Activated T-cell treated with anti-CD3 and anti-CD28 coated beads, Interleukin-2, amount 50 U/mL, for 24 hours (primary cell): ENCODE measurements around the gene TMEM9.

ENCODE experiments used
- DNase-seq: peaks from one replicate; pipeline ENCODE4 v3.0.0-alpha.2; 2020
- H3K27ac Mint-ChIP-seq: 2 replicates; pipeline ENCODE4 v1.8.0; 2020; ENCODE audit warnings: mild to moderate bottlenecking, mixed read lengths
- H3K27me3 Mint-ChIP-seq: 2 replicates; pipeline ENCODE4 v1.8.0; 2020; ENCODE audit warnings: mixed read lengths
- H3K36me3 Mint-ChIP-seq: 2 replicates; pipeline ENCODE4 v1.8.0; 2020; ENCODE audit warnings: low read depth, mixed read lengths
- H3K4me1 Mint-ChIP-seq: 2 replicates; pipeline ENCODE4 v1.8.0; 2020; ENCODE audit warnings: low read depth, mixed read lengths
- H3K4me3 Mint-ChIP-seq: 2 replicates; pipeline ENCODE4 v1.8.0; 2020; ENCODE audit warnings: mild to moderate bottlenecking, moderate library complexity, mixed read lengths
- H3K9me3 Mint-ChIP-seq: 2 replicates; pipeline ENCODE4 v1.8.0; 2020; ENCODE audit warnings: mixed read lengths

TMEM9 gene

GRCh38 chr1:201154389-201155165, at the start of gene TMEM9:
TMEM9 (minus strand) TSS chr1:201154474; CDS start chr1:201153923, 551 bp downstream.
- H3K27me3 Mint-ChIP-seq = peaks cover 18% of the 10 kb centered on the region
- H3K4me1 Mint-ChIP-seq = peaks cover 21% of the 10 kb centered on the region
- DNase-seq = peak; percentile 99
- peak within 1 kb of the TSS; percentile 81 for H3K27ac Mint-ChIP-seq
- peak within 1 kb of the TSS; percentile 85 for H3K4me3 Mint-ChIP-seq
- H3K36me3 Mint-ChIP-seq = peaks cover 12% of the 10 kb centered on the region
- no peaks in the 10 kb centered on the region for H3K9me3 Mint-ChIP-seq

GRCh38 chr1:201198598-201198997, 44.3 kb upstream of the TMEM9 start:
- H3K36me3 Mint-ChIP-seq = no peaks in the 10 kb centered on the region
- DNase-seq = no peak
- H3K9me3 Mint-ChIP-seq = no peaks in the 10 kb centered on the region
- no peak overlapping the region for H3K4me3 Mint-ChIP-seq
- no peaks in the 10 kb centered on the region for H3K27me3 Mint-ChIP-seq
- H3K27ac Mint-ChIP-seq = no peak overlapping the region
- H3K4me1 Mint-ChIP-seq = no peaks in the 10 kb centered on the region

DNA sequence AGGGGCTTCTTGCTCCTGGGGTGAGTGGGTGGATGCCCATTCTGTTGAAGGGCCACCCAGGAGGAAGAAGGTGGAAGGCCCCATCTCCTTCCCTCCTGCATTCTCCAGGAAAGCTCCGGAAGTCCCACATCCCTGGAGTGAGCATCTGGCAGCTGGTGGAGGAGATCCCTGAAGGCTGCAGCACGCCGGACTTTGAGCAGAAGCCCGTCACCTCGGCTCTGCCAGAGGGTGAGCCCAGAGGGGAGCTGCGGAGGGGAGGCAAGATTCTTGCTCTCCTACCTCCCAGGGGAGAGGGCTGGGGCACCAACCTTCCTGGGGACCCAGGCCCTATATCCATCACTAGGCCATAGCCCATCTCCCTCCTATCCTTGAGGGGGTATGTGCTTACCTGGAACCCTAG, 39.8 kb upstream of the TMEM9 start:
- no peak overlapping the region for H3K27ac Mint-ChIP-seq
- no peaks in the 10 kb centered on the region for H3K9me3 Mint-ChIP-seq
- H3K4me3 Mint-ChIP-seq = no peak overlapping the region
- no peaks in the 10 kb centered on the region for H3K36me3 Mint-ChIP-seq
- DNase-seq = no peak
- peaks cover 26% of the 10 kb centered on the region for H3K27me3 Mint-ChIP-seq
- H3K4me1 Mint-ChIP-seq = peaks cover 10% of the 10 kb centered on the region

DNA sequence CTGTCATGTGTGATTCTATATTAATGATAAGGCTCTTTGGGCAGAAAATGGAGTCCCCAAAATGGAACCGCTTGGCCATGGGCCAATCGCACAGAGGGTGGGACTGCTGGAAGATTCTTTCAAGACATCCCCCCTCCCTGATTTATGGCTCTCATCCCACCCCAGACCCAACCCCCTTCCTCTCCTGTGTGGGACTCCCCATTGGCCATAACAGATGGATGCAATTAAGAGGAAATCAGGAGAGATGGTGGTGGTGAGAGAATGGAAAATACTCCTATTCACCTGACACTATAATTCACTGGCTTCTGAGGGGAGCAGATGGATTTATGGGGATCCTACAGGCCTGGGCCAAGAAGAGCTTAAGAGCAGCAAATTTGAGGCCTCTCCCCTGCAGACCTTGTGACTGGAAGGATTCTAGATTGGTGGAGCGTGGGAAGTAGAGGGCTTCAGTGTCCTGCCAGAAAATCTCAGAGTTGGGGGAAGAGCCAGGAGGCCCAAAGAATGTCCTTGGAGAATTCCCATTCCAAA, 38.1 kb upstream of the TMEM9 start:
- Mint-ChIP-seq H3K27ac (no peak overlapping the region), H3K4me1 (peaks cover 10% of the 10 kb centered on the region), H3K4me3 (no peak overlapping the region), H3K9me3 (no peaks in the 10 kb centered on the region), H3K27me3 (peaks cover 32% of the 10 kb centered on the region), H3K36me3 (no peaks in the 10 kb centered on the region)
- no peak for DNase-seq

- H3K9me3 Mint-ChIP-seq = no peaks in the 10 kb centered on the region
- H3K27ac Mint-ChIP-seq = no peak overlapping the region
- peak; percentile 42 for DNase-seq
- no peaks in the 10 kb centered on the region for H3K36me3 Mint-ChIP-seq
- no peak overlapping the region for H3K4me3 Mint-ChIP-seq
- H3K27me3 Mint-ChIP-seq = peaks cover 34% of the 10 kb centered on the region
- H3K4me1 Mint-ChIP-seq = peaks cover 10% of the 10 kb centered on the region
These were observed 37.5 kb upstream of the TMEM9 start for GRCh38 chr1:201191653-201192260.

- H3K27ac Mint-ChIP-seq = no peak within 1 kb of the TSS
- H3K27me3 Mint-ChIP-seq = peaks cover 34% of the 10 kb centered on the region
- no peaks in the 10 kb centered on the region for H3K36me3 Mint-ChIP-seq
- DNase-seq = no peak
- H3K4me3 Mint-ChIP-seq = no peak within 1 kb of the TSS
- H3K4me1 Mint-ChIP-seq = peaks cover 10% of the 10 kb centered on the region
- no peaks in the 10 kb centered on the region for H3K9me3 Mint-ChIP-seq
These were observed 36.4 kb upstream of the TMEM9 start, which contains the start of gene IGFN1 for GRCh38 chr1:201190624-201191051. IGFN1 (plus strand) TSS chr1:201190824; CDS start chr1:201193294, 2,470 bp downstream.

GRCh38 chr1:201190005-201190404, 35.7 kb upstream of the TMEM9 start:
- Mint-ChIP-seq H3K27ac (no peak overlapping the region), H3K4me3 (no peak overlapping the region), H3K27me3 (peaks cover 34% of the 10 kb centered on the region), H3K9me3 (no peaks in the 10 kb centered on the region), H3K4me1 (peaks cover 10% of the 10 kb centered on the region), H3K36me3 (no peaks in the 10 kb centered on the region)
- DNase-seq = no peak

DNA sequence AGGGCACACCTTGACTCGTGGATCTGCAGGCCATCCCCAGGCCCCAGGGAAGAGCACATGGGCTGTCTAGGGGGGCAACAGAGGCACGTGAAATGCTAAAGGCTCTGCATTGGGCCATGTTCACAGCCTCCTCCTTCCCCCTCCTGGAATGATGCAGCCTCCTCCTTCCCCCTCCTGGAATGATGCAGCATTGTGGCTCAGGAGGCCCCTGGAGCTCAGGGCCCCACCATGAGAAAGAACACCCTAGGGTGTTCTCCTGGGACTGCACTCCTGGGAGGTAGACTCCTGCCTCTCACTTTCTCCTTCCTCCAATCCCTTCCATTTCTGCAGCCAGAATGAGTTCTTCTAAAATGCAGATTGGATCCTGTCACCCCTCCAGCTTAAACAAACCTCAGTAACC, 34.8 kb upstream of the TMEM9 start:
- Mint-ChIP-seq H3K9me3 (no peaks in the 10 kb centered on the region), H3K4me3 (no peak overlapping the region), H3K27ac (no peak overlapping the region), H3K27me3 (peaks cover 42% of the 10 kb centered on the region), H3K36me3 (no peaks in the 10 kb centered on the region), H3K4me1 (peaks cover 12% of the 10 kb centered on the region)
- no peak for DNase-seq

GRCh38 chr1:201186192-201186591, 31.9 kb upstream of the TMEM9 start:
- no peaks in the 10 kb centered on the region for H3K36me3 Mint-ChIP-seq
- H3K4me1 Mint-ChIP-seq = peaks cover 4% of the 10 kb centered on the region
- H3K9me3 Mint-ChIP-seq = no peaks in the 10 kb centered on the region
- no peak for DNase-seq
- H3K4me3 Mint-ChIP-seq = no peak overlapping the region
- H3K27ac Mint-ChIP-seq = no peak overlapping the region
- H3K27me3 Mint-ChIP-seq = peaks cover 51% of the 10 kb centered on the region

DNA sequence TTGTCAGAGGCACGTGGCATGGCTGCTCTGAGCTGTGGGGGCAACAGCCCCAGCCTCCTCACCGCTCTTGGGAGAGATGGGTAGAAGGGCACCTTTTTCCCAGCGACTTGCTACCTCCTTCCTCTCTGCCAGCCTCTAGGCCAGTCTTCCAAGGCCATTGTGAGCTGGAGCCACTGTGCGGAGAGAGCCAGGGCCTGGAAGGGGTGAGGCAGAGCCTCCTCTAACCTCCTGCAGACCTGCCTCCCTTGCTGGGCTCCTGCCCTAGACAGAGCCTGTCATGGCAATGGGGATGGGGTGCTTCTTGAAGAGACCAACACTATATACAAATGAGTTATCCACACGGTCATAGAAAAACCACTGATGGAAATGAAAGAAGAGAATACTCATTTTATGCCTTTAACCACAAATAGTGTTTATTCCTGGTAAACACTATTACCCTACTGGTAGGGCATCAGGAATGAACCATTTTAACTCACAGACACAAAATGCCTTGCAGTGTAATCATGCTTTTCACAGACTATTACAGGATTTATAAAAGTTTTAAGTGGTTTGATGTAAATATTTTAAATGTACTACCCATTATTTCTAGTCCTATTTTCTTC, 31.4 kb upstream of the TMEM9 start:
- Mint-ChIP-seq H3K27ac (no peak overlapping the region), H3K27me3 (peaks cover 52% of the 10 kb centered on the region), H3K36me3 (no peaks in the 10 kb centered on the region), H3K9me3 (no peaks in the 10 kb centered on the region), H3K4me3 (no peak overlapping the region), H3K4me1 (peaks cover 2% of the 10 kb centered on the region)
- DNase-seq = no peak

DNA sequence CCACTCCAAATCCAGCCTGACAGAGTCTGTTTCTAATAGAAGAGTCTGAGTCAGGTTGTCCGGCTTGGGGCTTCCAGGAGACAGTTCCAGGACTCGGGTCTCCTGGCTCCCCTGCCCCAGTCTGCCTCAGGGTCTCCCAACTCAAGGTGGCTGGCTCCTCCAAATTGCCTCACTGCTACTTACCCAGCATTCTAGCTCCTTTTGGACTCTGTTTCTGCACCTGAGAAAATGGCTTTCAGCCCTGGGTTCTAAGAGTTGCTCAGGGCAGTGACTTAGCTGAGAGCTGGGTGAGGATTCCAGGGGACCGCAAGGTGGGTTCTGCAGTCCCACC, 30.8 kb upstream of the TMEM9 start:
- Mint-ChIP-seq H3K36me3 (no peaks in the 10 kb centered on the region), H3K4me3 (no peak overlapping the region), H3K4me1 (peaks cover 2% of the 10 kb centered on the region), H3K27ac (no peak overlapping the region), H3K9me3 (no peaks in the 10 kb centered on the region), H3K27me3 (peaks cover 52% of the 10 kb centered on the region)
- no peak for DNase-seq

DNA sequence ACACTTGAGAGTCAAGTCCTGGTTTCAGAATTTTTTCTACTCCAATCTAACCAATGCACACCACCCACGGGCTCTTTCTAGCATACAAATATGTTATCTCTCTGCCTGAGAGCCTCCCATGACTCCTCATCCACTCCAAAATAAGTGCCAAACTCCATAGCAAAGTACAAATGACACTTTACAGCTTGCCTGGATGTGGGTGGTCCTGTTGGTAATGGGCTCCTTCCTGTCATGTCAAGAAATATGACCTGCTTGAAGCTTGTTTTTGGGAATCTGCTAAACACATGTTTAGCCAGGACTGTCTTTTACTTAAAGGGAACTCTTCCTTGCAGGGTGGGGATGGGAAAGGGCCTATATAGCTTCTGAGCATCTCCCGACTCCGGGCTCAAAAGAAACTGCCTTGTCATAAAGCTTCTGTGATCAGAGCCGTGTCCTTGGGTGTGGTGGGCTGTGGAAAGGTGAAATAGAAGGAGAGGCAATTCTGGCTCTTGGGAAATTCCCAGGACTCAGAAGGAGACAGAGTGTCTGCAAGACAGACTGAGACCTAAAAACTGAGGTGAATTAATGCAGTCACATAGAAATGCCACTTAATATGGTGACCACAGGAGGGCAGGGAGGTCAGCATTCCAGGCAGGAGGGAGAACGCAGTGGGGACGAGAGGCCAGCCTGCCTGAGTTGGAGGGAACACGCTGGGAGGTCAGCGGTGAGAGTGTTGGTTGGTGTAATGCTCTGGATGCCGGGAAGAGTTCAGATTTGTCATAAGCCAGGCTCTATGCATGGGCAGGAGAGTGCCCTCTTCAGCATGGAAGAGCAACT, 30.2 kb upstream of the TMEM9 start:
- peaks cover 52% of the 10 kb centered on the region for H3K27me3 Mint-ChIP-seq
- peaks cover 2% of the 10 kb centered on the region for H3K4me1 Mint-ChIP-seq
- H3K9me3 Mint-ChIP-seq = no peaks in the 10 kb centered on the region
- no peak overlapping the region for H3K27ac Mint-ChIP-seq
- DNase-seq = no peak
- H3K36me3 Mint-ChIP-seq = no peaks in the 10 kb centered on the region
- H3K4me3 Mint-ChIP-seq = no peak overlapping the region

GRCh38 chr1:201183753-201184152, 29.5 kb upstream of the TMEM9 start:
- no peak overlapping the region for H3K4me3 Mint-ChIP-seq

DNA sequence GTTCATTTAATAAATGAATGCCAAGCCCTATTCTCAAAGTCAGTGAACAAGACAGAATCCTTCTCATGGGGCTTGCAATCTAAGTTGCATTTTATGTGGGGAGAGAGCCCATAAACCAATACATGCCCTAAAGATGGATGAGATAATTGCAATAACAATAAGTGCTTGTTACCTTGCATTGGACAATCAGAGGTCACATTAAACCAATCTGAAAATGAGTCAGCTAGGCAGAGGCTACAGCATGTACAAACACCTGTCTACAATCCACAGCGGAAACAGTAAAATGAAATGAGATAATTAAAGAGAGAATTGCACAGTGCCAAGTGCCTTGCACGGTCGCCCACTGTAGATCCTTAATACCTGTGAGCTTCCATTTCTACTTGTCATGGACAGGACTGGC, 28.9 kb upstream of the TMEM9 start:
- no peak for DNase-seq
- peaks cover 57% of the 10 kb centered on the region for H3K27me3 Mint-ChIP-seq
- no peaks in the 10 kb centered on the region for H3K9me3 Mint-ChIP-seq
- no peak overlapping the region for H3K4me3 Mint-ChIP-seq
- H3K4me1 Mint-ChIP-seq = peaks cover 2% of the 10 kb centered on the region
- H3K27ac Mint-ChIP-seq = no peak overlapping the region
- no peaks in the 10 kb centered on the region for H3K36me3 Mint-ChIP-seq

More at GRCh38 chr1:201183753-201184152, 29.5 kb upstream of the TMEM9 start:
- H3K36me3 Mint-ChIP-seq = no peaks in the 10 kb centered on the region
- DNase-seq = no peak
- H3K9me3 Mint-ChIP-seq = no peaks in the 10 kb centered on the region
- no peak overlapping the region for H3K27ac Mint-ChIP-seq
- H3K27me3 Mint-ChIP-seq = peaks cover 55% of the 10 kb centered on the region
- peaks cover 2% of the 10 kb centered on the region for H3K4me1 Mint-ChIP-seq
